Stimulated activated CD8-positive, alpha-beta memory T cell treated with anti-CD3 and anti-CD28 coated beads, Interleukin-4, amount 100 ng/mL, for 48 hours (primary cell): ENCODE results near the gene SLC2A8.
A peak's percentile ranks its signal among the peaks of the same experiment; 100 is the strongest.

ENCODE experiments used
- DNase-seq: peaks from one replicate; pipeline ENCODE4 v3.0.0-alpha.2; 2020

Gene SLC2A8, protein sequence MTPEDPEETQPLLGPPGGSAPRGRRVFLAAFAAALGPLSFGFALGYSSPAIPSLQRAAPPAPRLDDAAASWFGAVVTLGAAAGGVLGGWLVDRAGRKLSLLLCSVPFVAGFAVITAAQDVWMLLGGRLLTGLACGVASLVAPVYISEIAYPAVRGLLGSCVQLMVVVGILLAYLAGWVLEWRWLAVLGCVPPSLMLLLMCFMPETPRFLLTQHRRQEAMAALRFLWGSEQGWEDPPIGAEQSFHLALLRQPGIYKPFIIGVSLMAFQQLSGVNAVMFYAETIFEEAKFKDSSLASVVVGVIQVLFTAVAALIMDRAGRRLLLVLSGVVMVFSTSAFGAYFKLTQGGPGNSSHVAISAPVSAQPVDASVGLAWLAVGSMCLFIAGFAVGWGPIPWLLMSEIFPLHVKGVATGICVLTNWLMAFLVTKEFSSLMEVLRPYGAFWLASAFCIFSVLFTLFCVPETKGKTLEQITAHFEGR

DNA sequence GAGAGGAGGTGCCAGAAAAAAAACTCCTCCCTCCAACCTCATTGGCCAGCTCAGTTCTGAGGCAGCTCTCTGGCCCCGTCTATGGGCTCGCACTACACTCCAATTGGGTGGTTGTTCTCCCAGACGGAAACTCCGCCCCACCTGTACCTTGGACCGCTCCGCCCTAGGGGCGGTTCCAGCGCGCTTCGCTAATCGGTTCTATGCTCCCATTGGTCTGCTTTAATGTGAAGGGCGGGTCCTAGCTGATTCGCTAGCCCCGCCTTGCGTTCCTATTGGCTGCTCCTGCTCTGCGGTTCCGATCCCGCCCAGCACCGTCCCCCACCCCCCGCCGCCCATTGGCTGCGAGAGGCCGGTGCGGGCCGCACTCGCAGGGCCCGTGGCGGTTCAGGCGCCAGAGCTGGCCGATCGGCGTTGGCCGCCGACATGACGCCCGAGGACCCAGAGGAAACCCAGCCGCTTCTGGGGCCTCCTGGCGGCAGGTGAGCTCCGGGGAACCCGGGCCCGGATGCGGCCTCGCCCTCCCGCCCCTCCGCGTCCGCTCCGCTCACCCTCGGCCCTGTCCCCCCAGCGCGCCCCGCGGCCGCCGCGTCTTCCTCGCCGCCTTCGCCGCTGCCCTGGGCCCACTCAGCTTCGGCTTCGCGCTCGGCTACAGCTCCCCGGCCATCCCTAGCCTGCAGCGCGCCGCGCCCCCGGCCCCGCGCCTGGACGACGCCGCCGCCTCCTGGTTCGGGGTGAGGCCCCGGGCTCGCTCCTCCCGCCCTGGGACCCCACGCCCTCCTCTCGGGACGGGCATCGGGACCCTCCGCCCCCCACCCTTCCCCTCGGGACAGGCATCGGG is at the start of gene SLC2A8:
Gene SLC2A8 (plus strand): TSS at position 362 of the 838 bp plus-strand sequence. CDS start 62 bp downstream, at position 424.
- DNase-seq, result peak; percentile 94

DNA sequence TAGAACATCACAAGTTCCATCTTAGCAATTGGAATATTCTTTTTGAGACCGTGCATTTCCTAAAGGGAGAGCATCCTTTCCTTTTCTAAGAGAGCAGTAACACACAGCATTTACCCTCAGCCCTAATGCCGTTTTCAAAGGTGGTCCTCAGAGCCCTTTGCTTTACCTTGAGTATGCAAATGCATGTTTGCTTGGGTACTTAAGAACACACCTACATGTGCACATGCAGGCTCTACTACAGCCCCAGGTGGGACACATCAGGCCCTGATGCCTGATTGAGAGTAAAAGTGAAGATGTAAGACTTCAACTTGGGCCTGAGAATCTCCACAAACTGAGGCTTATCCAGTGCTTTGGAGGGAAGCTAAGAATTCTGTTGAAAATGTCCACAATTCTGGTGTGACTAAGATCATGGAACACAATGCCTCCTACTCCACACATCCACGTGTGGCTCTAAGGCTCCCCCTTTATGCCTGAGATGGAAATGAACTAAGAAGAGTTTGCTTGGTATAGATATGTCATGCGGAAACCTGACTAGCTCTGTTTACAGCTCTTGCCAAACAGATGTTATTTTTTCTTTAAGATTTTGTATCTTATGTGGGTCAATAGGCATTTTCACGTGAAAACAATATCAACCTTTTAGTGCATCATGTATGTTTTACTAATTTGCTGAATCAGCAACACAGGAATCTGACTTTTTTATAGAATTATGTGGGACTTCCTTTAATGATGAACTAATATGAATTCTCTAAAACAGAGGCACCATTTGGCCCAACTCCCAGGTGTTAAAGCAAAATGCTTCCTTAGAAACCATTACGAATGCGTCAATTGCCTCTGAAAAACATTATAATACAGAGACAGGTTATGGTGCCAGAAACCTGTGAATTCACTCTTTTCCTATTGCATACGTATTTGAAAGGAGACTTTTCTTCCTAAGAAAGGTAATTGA is 48.9 kb upstream of the SLC2A8 start:
- no peak for DNase-seq

DNA sequence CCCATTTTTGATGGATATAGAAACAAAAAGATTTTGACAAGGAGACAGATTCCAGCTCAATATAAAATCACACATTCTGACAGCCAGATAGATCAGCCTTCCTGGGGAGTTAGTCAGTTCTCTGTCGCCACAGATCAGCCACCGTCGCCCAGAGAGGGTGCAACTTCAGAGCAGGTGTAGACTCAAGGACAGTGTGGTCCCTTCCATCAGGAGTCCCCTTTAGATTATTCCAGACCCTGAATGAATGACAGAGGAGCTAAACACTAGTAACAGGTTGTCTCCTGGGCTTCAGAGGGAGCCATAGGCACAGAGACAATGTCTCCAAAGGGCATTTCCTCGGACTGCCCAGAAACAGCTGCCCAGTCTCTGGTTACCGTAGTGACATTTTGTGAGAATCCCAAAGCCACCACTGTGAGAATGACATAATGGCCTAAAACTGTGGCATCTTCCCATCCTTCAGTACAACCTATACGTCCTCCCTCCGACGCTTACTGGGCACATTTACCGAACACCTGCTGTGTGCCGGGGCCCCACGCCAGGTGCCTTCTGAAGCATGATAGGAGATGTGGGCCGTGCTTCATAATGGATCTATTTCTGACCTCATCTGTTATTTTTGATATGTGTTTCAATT is 47.4 kb upstream of the SLC2A8 start:
- DNase-seq, result no peak

DNA sequence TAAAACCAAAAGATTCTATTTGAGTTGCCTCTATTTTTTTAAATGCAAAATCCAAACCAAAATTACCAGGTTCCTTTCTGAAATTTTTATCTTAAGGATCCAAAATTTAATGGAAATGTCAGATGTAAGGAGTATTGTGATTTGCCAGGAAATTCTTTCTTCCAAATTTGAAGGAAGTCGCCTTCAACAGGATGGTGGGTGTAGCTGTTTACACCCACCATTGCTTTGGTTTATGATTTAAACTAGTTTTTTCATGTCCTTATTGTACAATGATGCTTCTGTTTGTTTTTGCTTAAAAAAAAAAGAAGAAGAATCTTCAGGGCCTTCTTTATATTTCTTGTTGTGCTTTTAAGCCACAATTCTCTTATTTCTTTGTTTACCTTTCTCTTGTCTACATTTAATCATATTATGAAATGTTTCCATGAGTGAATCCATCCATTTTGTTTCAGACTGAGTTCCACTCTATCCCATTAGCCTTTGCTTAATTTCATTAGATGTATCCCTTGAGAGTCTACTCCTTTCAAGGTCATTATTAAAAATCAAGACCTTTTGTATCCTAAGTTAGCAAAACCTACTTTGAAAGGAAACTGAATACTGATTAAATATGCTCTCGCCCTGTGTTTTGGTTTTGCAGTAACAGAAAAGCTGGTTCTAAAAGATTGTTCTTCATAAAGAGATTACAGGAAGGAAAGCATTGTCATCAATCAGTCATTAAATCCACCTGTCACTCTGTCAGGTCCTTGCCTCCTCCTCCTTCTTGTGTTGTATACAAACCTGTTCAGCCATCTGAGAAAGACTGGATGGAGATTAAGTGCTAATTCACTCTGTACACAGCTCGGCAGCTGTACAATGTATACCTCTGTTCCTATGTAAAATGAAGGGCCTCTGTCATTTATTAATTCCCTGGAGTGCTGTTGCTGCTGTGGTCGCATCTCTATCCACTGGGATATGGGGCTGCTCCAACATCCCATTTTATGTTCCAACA is 45.5 kb upstream of the SLC2A8 start:
- DNase-seq, result no peak

DNA sequence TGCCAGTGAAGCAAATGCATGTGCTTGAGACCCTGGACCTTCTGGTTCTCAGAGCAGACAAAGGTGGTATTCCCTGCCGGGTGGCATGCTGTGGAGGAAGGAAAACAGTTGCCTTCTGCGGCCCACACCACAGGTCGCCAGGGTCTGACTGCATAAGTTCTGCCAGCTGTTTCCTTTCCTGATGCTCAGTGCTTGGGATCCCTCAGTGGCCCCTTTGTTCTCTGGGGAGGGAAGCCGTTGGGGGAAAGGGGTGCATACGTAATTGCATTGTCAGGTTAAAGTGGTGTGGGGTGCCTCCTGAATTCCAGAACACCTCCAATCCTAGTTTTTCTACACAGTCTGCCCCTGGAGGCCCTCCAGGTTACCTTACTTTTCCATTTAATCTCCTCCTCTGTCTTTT is 43.1 kb upstream of the SLC2A8 start:
- DNase-seq, result no peak

DNA sequence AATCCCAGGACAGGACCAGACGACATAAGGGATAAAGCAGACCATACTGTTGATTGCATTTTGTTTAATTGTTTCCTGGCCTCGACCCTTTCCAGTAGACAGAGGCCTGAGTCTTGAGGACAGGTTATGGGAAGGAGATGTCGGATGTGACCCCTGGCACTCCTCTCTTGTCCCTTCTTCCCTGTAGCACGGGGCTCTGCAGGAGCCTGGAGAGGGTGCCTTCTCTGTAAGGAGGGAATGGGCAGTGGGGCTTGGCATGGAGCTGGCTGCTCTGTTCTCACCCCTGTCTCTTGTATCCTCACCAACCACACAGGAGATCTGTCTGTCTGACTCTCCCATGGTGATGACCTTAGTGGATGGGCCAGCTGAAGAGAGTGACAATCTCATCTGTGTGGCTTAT is 40.1 kb upstream of the SLC2A8 start:
- DNase-seq, result no peak

DNA sequence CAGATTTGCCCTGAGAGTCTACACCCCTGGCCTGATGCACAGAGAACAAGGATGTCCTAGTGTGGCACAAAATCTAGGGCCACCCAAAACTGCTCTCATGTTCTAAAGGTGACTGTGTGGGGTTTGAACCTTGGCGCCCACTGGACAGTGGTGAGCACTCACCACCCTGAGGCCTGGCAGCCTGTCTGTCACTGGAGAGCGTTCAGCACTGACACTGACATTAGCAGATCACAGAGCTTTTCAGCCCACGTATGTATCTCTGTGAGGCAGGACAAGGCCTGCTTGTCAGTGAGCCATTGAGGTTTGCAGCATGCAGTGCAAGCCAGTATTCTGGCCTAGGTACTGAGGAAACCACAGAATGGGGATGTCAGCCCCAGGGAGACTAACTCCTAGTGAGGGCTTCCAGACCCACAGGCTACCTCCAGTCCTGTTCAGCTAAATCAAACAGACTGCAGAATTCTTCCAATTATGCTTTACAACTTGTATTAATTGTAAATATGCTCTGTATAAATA is 38.9 kb upstream of the SLC2A8 start:
- no peak for DNase-seq

DNA sequence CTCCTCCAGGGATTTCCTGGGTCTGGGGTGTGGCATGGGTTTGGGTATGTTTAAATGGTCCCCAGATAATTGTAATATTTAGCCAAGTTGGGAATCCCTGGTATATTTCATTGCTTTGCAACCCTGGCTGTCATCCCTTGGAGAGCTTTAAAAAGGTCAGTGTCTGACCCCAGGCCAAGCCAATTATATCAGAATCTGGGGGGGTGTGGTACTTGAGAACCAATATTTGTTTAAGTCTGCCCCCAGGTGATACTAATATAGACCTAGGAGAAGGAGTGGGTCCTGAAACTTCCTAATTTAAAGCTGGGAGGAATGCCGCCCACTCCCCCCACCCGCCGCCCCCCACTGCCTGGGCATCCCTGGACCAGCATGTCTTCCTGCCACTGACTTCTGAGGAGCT is 38.2 kb upstream of the SLC2A8 start:
- no peak for DNase-seq

DNA sequence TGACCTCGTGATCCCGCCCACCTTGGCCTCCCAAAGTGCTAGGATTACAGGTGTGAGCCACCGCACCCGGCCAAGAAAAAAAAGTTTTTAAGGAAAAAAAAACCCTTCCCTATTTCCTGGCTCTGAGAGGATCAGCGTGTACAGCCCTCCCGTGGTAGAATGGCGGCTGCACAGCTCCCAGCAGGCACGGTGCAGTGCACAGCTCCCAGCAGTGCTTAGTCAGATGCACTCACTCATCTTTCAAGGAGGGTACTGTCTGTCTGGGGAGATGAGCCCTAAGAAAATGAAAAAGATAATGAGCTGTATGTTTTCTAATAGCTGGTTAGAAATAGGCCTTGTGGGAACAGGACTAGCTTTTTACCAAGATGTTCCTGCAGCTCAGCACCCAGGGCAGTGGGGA is 36.7 kb upstream of the SLC2A8 start:
- DNase-seq, result no peak

DNA sequence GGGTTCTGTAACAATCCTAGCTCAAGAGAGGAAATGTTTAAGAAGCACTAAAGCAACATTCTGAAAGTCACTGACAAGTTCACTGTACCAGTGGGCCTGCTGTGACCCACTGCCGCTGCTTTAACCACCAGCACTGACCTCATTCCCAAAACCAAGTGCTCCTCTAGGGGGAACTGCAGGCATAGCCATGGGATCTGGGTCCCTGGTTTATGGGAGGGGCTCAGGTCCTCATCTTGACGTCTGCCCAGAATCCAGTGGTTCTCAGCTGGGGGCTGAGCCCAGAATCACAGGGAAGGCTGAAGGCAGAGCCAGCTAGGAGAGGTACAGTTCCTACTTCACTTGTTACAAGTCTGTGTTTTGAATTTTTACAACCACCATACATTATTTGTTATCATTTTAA is 36.1 kb upstream of the SLC2A8 start:
- DNase-seq, result no peak

DNA sequence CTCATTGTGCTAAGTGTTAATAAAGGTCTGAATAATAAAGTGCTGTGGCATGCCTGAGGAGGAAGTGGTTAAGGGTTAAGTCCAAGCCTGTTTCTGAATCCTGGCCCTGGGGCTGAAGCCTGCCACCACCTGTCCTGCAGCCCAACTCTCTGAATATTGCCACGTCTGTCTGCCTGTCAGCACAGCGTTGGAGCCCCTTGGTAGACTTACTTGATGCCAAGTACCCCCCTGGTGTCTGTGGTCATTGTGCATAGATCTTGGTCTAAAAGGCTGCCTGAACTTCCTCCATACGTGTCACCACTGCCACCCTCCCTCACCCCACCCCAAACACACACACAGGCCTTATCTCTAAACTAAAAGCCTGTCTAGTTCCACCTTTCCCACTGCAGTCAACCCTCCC is 35.4 kb upstream of the SLC2A8 start:
- DNase-seq, result no peak

DNA sequence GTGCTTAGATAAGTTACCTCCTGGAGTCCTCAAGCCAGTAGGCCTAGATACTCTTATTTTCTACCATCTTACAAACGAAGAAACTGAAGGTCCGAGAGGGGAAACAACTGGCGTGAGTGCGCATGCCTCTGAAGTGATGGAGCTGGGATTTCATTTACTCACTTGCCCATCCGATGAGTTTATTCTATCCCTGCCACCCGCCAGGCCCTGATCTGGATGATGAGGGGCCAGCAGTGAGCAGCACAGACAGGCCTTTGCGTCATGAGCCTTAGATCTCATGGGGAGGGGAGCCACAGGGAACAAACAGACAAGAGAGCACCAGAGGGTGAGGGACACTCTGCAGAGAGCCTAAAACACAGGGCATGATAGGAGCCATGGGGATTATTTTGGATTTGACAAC is 34.1 kb upstream of the SLC2A8 start:
- DNase-seq, result no peak

DNA sequence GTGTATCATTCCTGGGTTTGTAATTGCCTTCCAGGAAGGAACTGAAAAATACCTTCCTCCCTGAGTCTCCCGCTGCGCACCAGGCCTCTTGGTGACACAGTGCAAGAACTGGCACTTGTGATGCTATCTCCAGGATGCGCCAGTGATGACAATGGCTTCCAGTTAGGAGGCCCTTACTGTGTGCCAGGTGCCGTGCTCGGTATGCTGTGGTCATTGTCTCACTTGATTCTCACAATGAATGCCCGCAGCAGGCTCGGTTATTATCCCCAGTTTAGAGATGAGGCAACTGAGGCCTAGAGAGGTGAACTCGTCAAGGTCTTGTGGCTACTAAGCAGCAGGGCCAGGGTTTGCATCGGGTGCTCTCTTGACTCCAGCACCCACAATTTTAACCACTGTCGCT is 31.5 kb upstream of the SLC2A8 start:
- DNase-seq, result no peak

DNA sequence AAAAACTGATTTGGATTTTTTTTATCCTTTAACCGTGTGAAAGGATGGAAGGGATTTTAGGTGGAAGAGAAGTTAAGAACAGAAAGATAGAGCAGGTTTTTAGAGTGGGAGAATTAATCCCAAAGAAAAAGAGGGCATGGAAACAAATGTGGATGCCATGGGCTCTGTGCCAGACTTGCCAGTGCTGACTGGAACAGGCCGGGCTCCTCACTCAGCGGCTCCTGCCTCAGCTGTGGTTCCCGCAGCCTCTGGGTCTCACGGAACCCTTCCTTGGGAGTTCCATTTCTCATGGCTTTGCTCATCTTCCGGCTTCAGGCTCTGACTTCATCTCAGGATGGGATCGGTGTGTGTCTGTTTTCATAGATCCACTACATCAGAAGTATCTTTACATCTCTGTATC is 30.4 kb upstream of the SLC2A8 start:
- no peak for DNase-seq

DNA sequence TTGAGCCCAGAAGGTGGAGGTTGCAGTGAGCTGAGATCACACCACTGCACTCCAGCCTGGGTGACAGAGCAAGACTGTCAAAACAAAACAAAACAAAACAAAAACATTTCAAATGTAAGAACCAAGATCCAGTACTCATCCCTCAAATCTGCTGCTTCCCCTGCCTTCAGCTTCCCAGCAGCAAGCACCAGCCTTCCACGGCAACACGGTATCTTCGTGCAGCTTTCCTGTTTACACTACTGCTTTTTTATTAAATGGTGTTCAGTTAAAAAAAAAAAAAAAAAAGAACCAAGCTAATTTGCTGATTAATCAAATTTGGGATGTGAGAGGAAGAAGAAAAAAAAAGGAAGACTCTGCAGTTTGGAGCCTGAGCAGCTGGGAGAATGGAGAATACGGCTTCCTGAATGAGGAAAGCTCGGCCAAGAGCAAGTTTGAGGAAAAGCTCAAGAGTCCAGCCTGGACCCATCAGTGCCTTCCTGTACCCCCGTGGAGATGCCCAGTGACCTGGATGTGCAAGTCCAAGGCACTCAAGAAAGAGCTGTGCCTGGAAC is 28.0 kb upstream of the SLC2A8 start:
- no peak for DNase-seq

DNA sequence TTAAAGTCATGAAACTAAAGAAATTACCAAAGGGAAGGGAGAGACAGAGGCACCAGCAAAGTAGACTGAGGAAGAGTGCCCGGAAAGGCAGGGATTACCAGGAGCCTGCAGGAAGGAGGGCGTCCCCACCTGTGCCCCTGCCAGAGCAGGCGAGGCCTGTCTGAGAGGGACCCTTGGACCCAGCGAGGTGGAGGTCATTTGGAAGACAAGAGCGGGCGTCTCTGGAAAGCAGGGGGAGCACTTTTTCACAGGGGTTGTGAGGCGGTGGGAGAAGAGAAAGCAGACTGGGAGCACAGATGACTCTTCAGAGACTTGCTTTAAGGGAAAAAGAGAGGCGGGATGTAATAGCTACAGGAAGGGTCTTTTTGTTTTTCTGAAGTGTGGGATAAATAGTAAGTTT is 27.5 kb upstream of the SLC2A8 start:
- no peak for DNase-seq

DNA sequence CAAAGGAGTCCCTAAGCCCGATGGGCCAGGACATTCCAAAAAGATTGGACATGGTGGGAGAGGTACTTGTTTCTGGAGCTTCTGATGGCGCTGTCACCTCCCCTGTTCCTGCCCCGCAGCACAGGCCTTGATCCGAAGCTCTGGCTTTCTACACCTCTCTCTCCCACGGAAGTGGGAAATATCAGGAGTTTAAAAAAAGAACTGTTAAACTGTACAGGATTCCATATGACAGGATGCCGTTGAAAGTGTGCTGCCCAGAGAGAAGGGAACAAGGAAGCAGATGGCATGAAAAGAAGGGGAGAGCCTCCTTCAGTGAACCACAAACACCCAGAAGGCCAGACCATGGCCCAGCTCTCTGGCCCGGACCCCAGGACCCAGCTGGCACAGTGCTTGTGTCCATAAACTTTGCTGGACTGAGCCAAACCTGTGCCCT is 26.8 kb upstream of the SLC2A8 start:
- no peak for DNase-seq

DNA sequence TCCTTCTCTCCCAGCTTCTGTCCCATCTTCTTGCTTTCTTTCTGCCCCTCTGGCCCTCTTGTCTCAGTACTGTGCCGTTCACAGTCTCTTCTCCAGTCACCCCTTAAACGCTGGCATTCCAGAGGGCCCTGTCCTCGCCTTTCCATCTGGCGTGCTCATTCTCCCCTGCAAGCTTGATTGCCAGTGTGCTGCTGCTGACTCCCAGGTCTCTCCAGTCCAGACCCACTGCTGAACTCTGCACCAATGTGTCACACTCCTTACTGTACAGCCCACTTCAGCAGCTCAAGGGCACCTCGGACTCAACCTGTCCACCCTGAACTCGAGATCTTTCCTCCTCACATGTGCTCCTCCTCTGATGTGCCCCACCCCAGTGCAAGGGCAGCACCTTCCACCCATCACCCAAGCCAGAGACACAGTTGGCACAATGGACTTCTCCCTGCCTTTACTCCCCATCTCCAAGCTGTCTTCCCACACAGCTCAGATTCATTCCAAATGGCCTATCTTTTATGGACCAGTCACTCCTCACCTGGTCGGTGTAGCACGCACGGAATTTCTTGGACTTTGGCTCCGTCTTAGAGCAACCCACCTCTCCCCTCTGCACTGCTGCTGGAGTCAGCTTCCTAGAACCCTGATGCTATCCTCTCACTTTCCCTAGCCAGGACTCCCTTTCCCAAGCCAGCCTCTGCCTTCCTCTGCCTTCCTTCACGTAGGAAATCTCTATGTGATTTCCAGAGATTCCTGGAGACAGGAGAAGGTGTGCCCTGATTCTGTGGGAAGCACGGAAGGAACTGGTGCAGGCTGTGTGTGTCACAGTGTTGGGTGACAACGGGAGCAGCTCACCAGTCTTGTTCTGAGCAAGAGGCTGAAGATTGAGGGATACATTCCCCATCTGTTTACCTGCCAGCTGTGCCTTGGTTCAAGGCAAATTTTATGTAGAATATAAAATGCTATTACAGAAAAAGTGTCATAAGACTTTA is 26.0 kb upstream of the SLC2A8 start:
- DNase-seq, result no peak

DNA sequence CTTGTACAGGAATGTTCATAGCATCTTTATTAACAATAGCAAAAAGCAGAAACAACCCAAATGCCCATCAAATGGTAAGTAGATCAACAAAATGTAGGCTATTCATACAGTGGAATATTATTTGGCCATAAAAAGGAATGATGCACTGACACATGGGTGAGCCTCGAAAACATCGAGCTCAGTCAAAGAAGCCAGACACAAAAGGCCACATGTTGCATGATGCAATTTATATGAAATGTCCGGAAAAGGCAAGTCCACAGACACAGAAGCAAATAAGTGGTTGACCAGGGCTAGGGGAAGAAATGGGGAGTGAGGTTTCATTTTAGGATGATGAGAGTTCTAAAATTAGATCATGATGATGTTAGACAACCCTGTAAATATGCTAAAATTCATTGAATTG is 16.5 kb upstream of the SLC2A8 start:
- DNase-seq, result no peak
